K562 (cell line): ENCODE measurements around the gene HPSE2.

Experiments
- DPF2 ChIP-seq: fragments of 450-650 bp; IDR thresholded peaks from 2 replicates; pipeline ENCODE4 v1.6.1; 2016
- NR2C2 ChIP-seq, 2 experiments: fragments of 200-800 bp in 1 of 2; sonication (Bioruptor generic) in 1 of 2; sonication (generic) in 1 of 2; formaldehyde crosslinking in 1 of 2; IDR thresholded peaks; 2 replicates each; pipeline versions ENCODE4 v1.6.1 to v1.8.0; 2016 to 2022; ENCODE audit warnings: mild to moderate bottlenecking in 1 of 2, missing compliant biosample characterization in 1 of 2, missing genetic modification characterization in 1 of 2, missing genetic modification reagents in 1 of 2
- TF ChIP-seq, protein P1 (sequence below): fragments of 450-650 bp; IDR thresholded peaks from 2 replicates; pipeline ENCODE4 v1.6.1; 2017; ENCODE audit warnings: mild to moderate bottlenecking, moderate library complexity

DNA sequence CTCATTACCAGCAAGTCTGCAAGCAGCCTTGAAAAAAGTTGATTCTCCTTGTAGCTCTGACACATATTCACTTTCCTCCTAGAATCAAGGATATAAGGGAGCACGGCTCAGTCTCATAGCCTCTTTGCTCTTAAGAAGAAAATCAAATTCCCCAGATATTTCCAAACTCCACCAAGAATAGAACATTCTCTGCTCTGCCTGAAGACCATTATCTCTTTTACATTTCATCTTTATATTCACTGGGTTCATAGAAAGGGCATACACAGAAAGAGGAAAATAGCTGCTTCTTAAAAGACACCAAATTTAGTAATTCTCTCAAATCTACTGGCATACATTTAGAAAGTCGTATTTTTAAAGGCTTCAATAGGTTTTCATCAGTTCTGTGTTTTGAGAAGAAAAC lies 92.0 kb downstream of the HPSE2 start:
- TF ChIP-seq, protein P1, sequence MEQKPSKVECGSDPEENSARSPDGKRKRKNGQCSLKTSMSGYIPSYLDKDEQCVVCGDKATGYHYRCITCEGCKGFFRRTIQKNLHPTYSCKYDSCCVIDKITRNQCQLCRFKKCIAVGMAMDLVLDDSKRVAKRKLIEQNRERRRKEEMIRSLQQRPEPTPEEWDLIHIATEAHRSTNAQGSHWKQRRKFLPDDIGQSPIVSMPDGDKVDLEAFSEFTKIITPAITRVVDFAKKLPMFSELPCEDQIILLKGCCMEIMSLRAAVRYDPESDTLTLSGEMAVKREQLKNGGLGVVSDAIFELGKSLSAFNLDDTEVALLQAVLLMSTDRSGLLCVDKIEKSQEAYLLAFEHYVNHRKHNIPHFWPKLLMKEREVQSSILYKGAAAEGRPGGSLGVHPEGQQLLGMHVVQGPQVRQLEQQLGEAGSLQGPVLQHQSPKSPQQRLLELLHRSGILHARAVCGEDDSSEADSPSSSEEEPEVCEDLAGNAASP = no peak
- no peak for TF ChIP-seq NR2C2 (CRISPR knock-in tag; IDR thresholded peaks at IDR 0.05)
- TF ChIP-seq NR2C2 (tag; IDR thresholded peaks at IDR 0.05) = no peak
- TF ChIP-seq DPF2 = no peak
